Osteocyte (in vitro differentiated cells): Measurements from ENCODE around the gene KCTD12. TPM values are rescaled to one million over a fixed set of nuclear protein-coding genes. Genes with fewer than 3 reads are reported as not detected.

ENCODE experiments used
- DNase-seq: peaks from one replicate; pipeline ENCODE4 v3.0.0; 2021; ENCODE audit warnings: mixed read lengths; ENCODE audit not compliant: unreplicated experiment; ENCODE audit errors: extremely low spot score
- H3K27ac Mint-ChIP-seq: one replicate; pipeline ENCODE4 v1.8.0; 2021; ENCODE audit warnings: mild to moderate bottlenecking, mixed read lengths; ENCODE audit not compliant: unreplicated experiment
- H3K27me3 Mint-ChIP-seq: one replicate; pipeline ENCODE4 v1.8.0; 2021; ENCODE audit warnings: mixed read lengths; ENCODE audit not compliant: unreplicated experiment
- H3K36me3 Mint-ChIP-seq: one replicate; pipeline ENCODE4 v1.8.0; 2021; ENCODE audit warnings: mixed read lengths; ENCODE audit not compliant: unreplicated experiment
- H3K4me1 Mint-ChIP-seq: one replicate; pipeline ENCODE4 v1.8.0; 2021; ENCODE audit warnings: mixed read lengths; ENCODE audit not compliant: unreplicated experiment
- H3K4me3 Mint-ChIP-seq: one replicate; pipeline ENCODE4 v1.8.0; 2021; ENCODE audit warnings: mild to moderate bottlenecking, moderate library complexity, mixed read lengths; ENCODE audit not compliant: unreplicated experiment
- H3K9me3 Mint-ChIP-seq: one replicate; pipeline ENCODE4 v1.8.0; 2021; ENCODE audit warnings: mixed read lengths; ENCODE audit not compliant: unreplicated experiment
- CTCF ChIP-seq: fragments of 200-600 bp; sonication (generic); IDR thresholded peaks from 2 replicates; pipeline ENCODE4 v1.5.0; 2021; ENCODE audit warnings: antibody characterized with exemption, mild to moderate bottlenecking, moderate library complexity
- total RNA-seq: library from RNA; stranded (reverse); gene quantifications from 2 replicates; pipeline ENCODE4 v1.2.1, GENCODE V29; 2021

KCTD12 gene
- total RNA-seq, 1 donor from 2014 or later = 36.3 TPM

DNA sequence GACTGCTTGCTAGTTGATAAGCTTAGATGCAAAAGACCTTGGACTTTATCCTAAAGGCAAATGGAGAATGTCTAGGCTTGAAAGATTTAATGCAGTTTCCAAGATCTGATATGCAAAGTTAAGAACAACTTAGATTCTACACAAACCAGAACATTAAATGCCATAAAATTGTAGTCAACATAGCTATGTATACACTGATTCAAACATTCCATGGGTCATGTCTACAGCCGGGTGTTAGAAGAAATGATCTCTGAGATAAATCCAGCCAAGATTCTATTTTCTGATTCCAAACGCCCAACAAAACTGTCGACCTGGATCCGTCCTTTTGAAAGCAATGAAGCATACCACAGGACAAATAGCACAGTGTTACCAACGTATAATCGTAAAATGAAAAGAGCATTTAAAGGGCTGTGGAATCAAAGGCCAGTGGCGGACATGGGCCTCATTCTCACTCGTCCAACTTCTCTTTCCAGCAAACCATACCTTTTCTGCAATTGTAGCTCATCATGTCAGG is 52.7 kb downstream of the KCTD12 start:
- TF ChIP-seq CTCF = no peak
- Mint-ChIP-seq H3K27me3 (peaks cover 9% of the 10 kb centered on the region), H3K36me3 (no peaks in the 10 kb centered on the region), H3K4me3 (no peak overlapping the region), H3K4me1 (peaks cover 5% of the 10 kb centered on the region), H3K9me3 (no peaks in the 10 kb centered on the region), H3K27ac (no peak overlapping the region)
- DNase-seq = no peak

DNA sequence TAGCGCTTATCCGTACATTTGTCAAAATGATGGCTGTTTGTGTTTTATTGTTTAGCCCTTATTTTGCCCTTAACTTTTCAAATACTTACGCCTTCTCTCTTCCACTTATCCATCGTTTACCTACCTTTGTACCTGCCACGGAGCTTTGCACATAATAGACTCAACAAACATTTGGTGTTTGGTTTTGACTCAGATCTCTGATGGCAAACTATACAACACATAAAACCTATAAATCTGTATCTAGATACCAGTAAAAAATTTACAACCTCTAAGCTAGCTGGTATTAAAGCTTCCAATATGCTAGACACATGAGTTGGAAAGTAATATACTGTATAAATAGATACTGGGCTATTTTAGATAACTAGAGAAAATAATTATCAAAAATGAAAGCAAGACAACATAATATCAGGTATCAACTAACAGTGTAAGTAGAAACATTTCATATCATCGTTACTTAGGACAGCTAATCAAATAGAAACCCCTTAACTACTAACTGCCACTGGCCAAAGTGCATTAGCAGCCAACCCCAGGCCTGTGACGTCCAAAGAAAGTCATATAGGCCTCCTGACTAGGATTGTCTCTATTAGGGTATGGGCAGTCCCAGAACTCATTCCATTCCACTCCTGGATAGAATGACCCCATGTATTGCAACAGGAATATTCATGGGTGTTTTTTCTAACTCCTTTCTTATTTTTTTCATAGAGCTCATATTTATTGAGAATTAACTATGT is 53.8 kb downstream of the KCTD12 start:
- Mint-ChIP-seq H3K36me3 (no peaks in the 10 kb centered on the region), H3K9me3 (no peaks in the 10 kb centered on the region), H3K4me1 (peaks cover 5% of the 10 kb centered on the region), H3K27me3 (peaks cover 9% of the 10 kb centered on the region), H3K27ac (no peak overlapping the region), H3K4me3 (no peak overlapping the region)
- no peak for TF ChIP-seq CTCF
- no peak for DNase-seq

- H3K27me3 Mint-ChIP-seq = peaks cover 9% of the 10 kb centered on the region
- H3K36me3 Mint-ChIP-seq = no peaks in the 10 kb centered on the region
- no peak for DNase-seq
- H3K4me3 Mint-ChIP-seq = no peak overlapping the region
- no peaks in the 10 kb centered on the region for H3K4me1 Mint-ChIP-seq
- TF ChIP-seq CTCF = no peak
- H3K27ac Mint-ChIP-seq = no peak overlapping the region
- H3K9me3 Mint-ChIP-seq = no peaks in the 10 kb centered on the region
Measured at GRCh38 chr13:76830805-76831204, 55.4 kb downstream of the KCTD12 start.

Other genes with a start within 250 kb of the KCTD12 start
- not detected in 2 replicates for gene ACOD1, start 62.1 kb upstream of the KCTD12 start, total RNA-seq
- 42.3 and 43.3 TPM in 2 replicates for gene CLN5, start 105.7 kb upstream of the KCTD12 start, total RNA-seq
- gene FBXL3, start 140.8 kb upstream of the KCTD12 start, total RNA-seq = 43.0 and 43.6 TPM in 2 replicates